ENCODE data around the gene CCL17.

The CCL17 gene

GRCh38 chr16:57388359-57389086 lies 16.0 kb upstream of the CCL17 start:
- CTCF ChIA-PET = no interaction called here
- TF ChIP-seq, protein P1, sequence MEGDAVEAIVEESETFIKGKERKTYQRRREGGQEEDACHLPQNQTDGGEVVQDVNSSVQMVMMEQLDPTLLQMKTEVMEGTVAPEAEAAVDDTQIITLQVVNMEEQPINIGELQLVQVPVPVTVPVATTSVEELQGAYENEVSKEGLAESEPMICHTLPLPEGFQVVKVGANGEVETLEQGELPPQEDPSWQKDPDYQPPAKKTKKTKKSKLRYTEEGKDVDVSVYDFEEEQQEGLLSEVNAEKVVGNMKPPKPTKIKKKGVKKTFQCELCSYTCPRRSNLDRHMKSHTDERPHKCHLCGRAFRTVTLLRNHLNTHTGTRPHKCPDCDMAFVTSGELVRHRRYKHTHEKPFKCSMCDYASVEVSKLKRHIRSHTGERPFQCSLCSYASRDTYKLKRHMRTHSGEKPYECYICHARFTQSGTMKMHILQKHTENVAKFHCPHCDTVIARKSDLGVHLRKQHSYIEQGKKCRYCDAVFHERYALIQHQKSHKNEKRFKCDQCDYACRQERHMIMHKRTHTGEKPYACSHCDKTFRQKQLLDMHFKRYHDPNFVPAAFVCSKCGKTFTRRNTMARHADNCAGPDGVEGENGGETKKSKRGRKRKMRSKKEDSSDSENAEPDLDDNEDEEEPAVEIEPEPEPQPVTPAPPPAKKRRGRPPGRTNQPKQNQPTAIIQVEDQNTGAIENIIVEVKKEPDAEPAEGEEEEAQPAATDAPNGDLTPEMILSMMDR (conservative IDR thresholded peaks at IDR 0.05; ENCODE audit: low read depth) = no peak
- POLR2A ChIA-PET (ENCODE audit: low non-redundant PET) = no interaction called here
- no peak for DNase-seq (ENCODE audit: low spot score)
- H3K27ac ChIP-seq = no peak overlapping the region

GRCh38 chr16:57389087-57389468 lies 15.5 kb upstream of the CCL17 start:
- ChIA-PET POLR2A (ENCODE audit: low non-redundant PET) (no interaction called here), CTCF (no interaction called here)
- H3K27ac ChIP-seq = no peak overlapping the region
- TF ChIP-seq, protein P1 (conservative IDR thresholded peaks at IDR 0.05; ENCODE audit: low read depth) = no peak
- DNase-seq (ENCODE audit: low spot score) = no peak

DNA sequence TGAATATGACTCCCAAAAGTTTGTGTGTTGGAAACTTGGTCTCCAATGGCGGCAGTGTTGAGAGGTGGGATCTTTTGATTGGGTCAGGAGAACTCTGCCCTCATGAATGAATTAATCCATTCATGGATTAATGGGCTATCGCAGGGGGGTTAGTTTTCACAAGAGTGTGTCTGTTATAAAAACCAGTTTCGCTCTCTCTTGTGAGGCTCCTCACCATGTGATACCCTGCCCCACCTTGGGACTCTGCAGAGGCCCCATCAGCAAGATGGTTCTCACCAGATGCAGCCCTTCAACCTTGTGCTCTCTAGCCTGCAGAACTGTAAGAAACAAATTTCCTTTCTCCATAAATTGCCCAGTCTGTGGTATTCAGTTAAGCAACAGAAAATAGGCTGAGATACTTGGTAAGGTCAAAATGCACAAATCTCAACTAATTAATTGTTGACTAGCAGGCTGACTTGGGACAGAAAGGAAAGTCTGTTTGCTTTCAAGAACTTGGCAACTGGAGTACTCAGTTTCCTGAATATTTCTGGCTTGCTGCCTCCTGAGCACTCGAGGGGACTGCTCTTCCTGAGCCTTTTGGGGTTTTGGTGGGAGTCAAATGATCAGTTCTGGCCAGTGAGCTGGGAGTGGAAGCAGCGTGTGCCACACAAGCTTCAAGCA lies 13.8 kb upstream of the CCL17 start:
- ChIA-PET CTCF (no interaction called here), POLR2A (ENCODE audit: low non-redundant PET) (no interaction called here)
- TF ChIP-seq, protein P1 (conservative IDR thresholded peaks at IDR 0.05; ENCODE audit: low read depth) = no peak

GRCh38 chr16:57391300-57391699 lies 13.3 kb upstream of the CCL17 start:
- no peak overlapping the region for H3K27ac ChIP-seq
- TF ChIP-seq, protein P1 (conservative IDR thresholded peaks at IDR 0.05; ENCODE audit: low read depth) = no peak
- no peak for DNase-seq (ENCODE audit: low spot score)
- ChIA-PET POLR2A (ENCODE audit: low non-redundant PET) (interaction anchor here (0.6 kb wide), 1 partner anchor 98 kb away, joined by 4 read pairs; no protein-coding TSS in a partner anchor), CTCF (no interaction called here)

More for the DNA sequence above, 13.8 kb upstream of the CCL17 start:
- H3K27ac ChIP-seq = no peak overlapping the region
- no peak for DNase-seq (ENCODE audit: low spot score)

DNA sequence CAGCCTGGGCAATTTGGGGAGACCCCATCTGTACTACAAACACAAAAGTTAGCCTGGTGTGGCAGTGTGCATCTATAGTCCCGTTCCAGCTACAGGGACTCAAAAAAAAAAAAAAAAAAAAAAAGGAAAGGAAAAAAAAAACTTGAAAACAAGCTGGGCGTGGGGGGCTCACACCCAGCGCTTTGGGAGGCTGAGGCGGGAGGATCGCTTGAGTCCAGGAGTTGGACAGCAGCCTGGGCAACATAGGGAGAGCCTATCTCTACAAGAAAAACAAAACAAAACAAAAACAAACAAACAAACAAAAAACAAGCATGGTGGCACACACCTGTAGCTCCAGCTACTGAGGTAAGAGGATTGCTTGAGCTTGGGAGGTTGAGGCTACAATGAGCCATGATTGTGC lies 12.9 kb upstream of the CCL17 start:
- TF ChIP-seq, protein P1 (conservative IDR thresholded peaks at IDR 0.05; ENCODE audit: low read depth) = no peak
- H3K27ac ChIP-seq = no peak overlapping the region
- ChIA-PET POLR2A (ENCODE audit: low non-redundant PET) (interaction anchor here (0.6 kb wide), 1 partner anchor 98 kb away, joined by 4 read pairs; no protein-coding TSS in a partner anchor), CTCF (interaction anchor here (0.6 to 1.1 kb wide), 3 partner anchors 9 to 94 kb away, joined by 3 read pairs; no protein-coding TSS in a partner anchor)
- DNase-seq (ENCODE audit: low spot score) = no peak

- H3K27ac ChIP-seq = no peak overlapping the region
- ChIA-PET CTCF (interaction anchor here (0.9 to 1.1 kb wide), 2 partner anchors 10 to 25 kb away, joined by 3 read pairs; no protein-coding TSS in a partner anchor), POLR2A (ENCODE audit: low non-redundant PET) (no interaction called here)
- TF ChIP-seq, protein P1 (conservative IDR thresholded peaks at IDR 0.05; ENCODE audit: low read depth) = no peak
- DNase-seq (ENCODE audit: low spot score) = no peak
These were observed 11.9 kb upstream of the CCL17 start for GRCh38 chr16:57392694-57393093.

All from RWPE1 (cell line).